ENCODE results near the gene RIMBP2. TPM values are rescaled to one million over a fixed set of nuclear protein-coding genes. Genes with fewer than 3 reads are reported as not detected.

RIMBP2 gene
- total and polyA plus RNA-seq, 2 experiments from 2014 or later = 0.31 to 0.37 TPM

- ATAC-seq = no peak
- H3K27ac Mint-ChIP-seq = no peak overlapping the region
- H3K79me2 ChIP-seq (replicated peaks; ENCODE audit: insufficient read depth) = no peaks in the 10 kb centered on the region
Measured at GRCh38 chr12:130444061-130444460, 272.0 kb downstream of the RIMBP2 start.

More at GRCh38 chr12:130444061-130444460, 272.0 kb downstream of the RIMBP2 start:
- no peaks in the 10 kb centered on the region for H3F3A ChIP-seq (replicated peaks; ENCODE audit: low read depth)
- no peaks in the 10 kb centered on the region for H3K27me3 ChIP-seq (ENCODE audit: insufficient read depth)
- H3K9me2 ChIP-seq (ENCODE audit: insufficient read depth) = no peaks in the 10 kb centered on the region
- no peak overlapping the region for H3K4me2 ChIP-seq
- Mint-ChIP-seq H3K4me3 (no peak overlapping the region), H3K27me3 (ENCODE audit: insufficient read depth, low read depth, poor library complexity) (peaks cover 10% of the 10 kb centered on the region), H3K9me3 (peaks cover 95% of the 10 kb centered on the region), H3K4me1 (no peaks in the 10 kb centered on the region), H3K36me3 (ENCODE audit: low read depth) (peaks cover 55% of the 10 kb centered on the region)
- no peaks in the 10 kb centered on the region for H3K4me1 ChIP-seq (ENCODE audit: insufficient read depth)
- no peaks in the 10 kb centered on the region for H4K20me1 ChIP-seq (replicated peaks; ENCODE audit: insufficient read depth)
- no peak overlapping the region for H3K27ac ChIP-seq (ENCODE audit: low read depth)
- TF ChIP-seq ZNF114 (CRISPR knock-in tag; IDR thresholded peaks at IDR 0.05) (no peak), POLR2AphosphoS5 (IDR thresholded peaks at IDR 0.05; ENCODE audit: low read depth) (no peak), NANOG (IDR thresholded peaks at IDR 0.05; ENCODE audit: borderline replicate concordance) (no peak), ZNF462 (CRISPR knock-in tag; IDR thresholded peaks at IDR 0.05) (no peak), EZH2 (IDR thresholded peaks at IDR 0.05; ENCODE audit: low read depth, unreplicated experiment) (no peak), EZH2phosphoT487 (IDR thresholded peaks at IDR 0.05; ENCODE audit: unreplicated experiment) (no peak), ZNF331 (CRISPR knock-in tag; IDR thresholded peaks at IDR 0.05; ENCODE audit: low read depth) (no peak), ETS1 (IDR thresholded peaks at IDR 0.05) (no peak), STAT1 (IDR thresholded peaks at IDR 0.05; ENCODE audit: unreplicated experiment) (no peak), REST (IDR thresholded peaks at IDR 0.05; ENCODE audit: unreplicated experiment) (no peak), JUNB (IDR thresholded peaks at IDR 0.05; ENCODE audit: unreplicated experiment) (no peak), CREB1 (CRISPR knock-in tag; IDR thresholded peaks at IDR 0.05; ENCODE audit: low read depth) (no peak), CTCF (conservative IDR thresholded peaks at IDR 0.05; ENCODE audit: low read depth in 2 of 2) (no peak)
- H2AFZ ChIP-seq = no peak overlapping the region
- H3K4me3 ChIP-seq = no peak overlapping the region
- H3K36me3 ChIP-seq (ENCODE audit: insufficient read depth) = no peaks in the 10 kb centered on the region
- DNase-seq (ENCODE audit: low spot score) = no peak
